SH-SY5Y (cell line): Measurements from ENCODE around the gene RASGRP2.

ENCODE experiments used
- GATA2 ChIP-seq: IDR thresholded peaks from 2 replicates; pipeline ENCODE4 v1.6.1; 2011; ENCODE audit warnings: mild to moderate bottlenecking, low read depth, low read length
- GATA3 ChIP-seq: IDR thresholded peaks from 2 replicates; pipeline ENCODE4 v1.6.1; 2011; ENCODE audit warnings: low read depth, mild to moderate bottlenecking, low read length, moderate library complexity

- no peak for TF ChIP-seq GATA2
- TF ChIP-seq GATA3 = no peak
Measured at GRCh38 chr11:64720167-64720566, 23.8 kb downstream of the RASGRP2 start.
